Glutamatergic neuron (in vitro differentiated cells): ENCODE results near the gene RHOD. TPM values are rescaled to one million over a fixed set of nuclear protein-coding genes. Genes with fewer than 3 reads are reported as not detected.

Source experiments
- DNase-seq: peaks from one replicate; pipeline ENCODE4 v3.0.0; 2022
- H3K27ac Mint-ChIP-seq: one replicate; pipeline ENCODE4 v1.8.0; 2020; ENCODE audit warnings: mild to moderate bottlenecking, mixed read lengths, inconsistent platforms; ENCODE audit not compliant: unreplicated experiment
- H3K27me3 Mint-ChIP-seq: one replicate; pipeline ENCODE4 v1.8.0; 2020; ENCODE audit warnings: mild to moderate bottlenecking, moderate library complexity, mixed read lengths, inconsistent platforms; ENCODE audit not compliant: unreplicated experiment
- H3K36me3 Mint-ChIP-seq: one replicate; pipeline ENCODE4 v1.8.0; 2020; ENCODE audit warnings: mild to moderate bottlenecking, mixed read lengths, inconsistent platforms; ENCODE audit not compliant: unreplicated experiment
- H3K4me1 Mint-ChIP-seq: one replicate; pipeline ENCODE4 v1.8.0; 2020; ENCODE audit warnings: mild to moderate bottlenecking, low read depth, mixed read lengths, inconsistent platforms; ENCODE audit not compliant: unreplicated experiment
- H3K4me3 Mint-ChIP-seq: one replicate; pipeline ENCODE4 v1.8.0; 2020; ENCODE audit warnings: mild to moderate bottlenecking, mixed read lengths, inconsistent platforms; ENCODE audit not compliant: unreplicated experiment
- H3K9me3 Mint-ChIP-seq: one replicate; pipeline ENCODE4 v1.8.0; 2020; ENCODE audit warnings: mild to moderate bottlenecking, moderate library complexity, mixed read lengths, inconsistent platforms; ENCODE audit not compliant: unreplicated experiment
- CTCF ChIP-seq: fragments of 200-600 bp; sonication (generic); IDR thresholded peaks from one replicate; pipeline ENCODE4 v1.5.0; 2021; ENCODE audit not compliant: partially characterized antibody, unreplicated experiment
- total RNA-seq: library from RNA; stranded (reverse); fragmentation: NEBNext Ultra II Directional; extraction: Animal tissue kit (Norgen Biotek cat#: 25700); gene quantifications from one replicate; pipeline ENCODE4 v1.2.1, GENCODE V29; 2021; ENCODE audit not compliant: unreplicated experiment

RHOD gene
- total RNA-seq, 1 donor from 2014 or later = not detected

GRCh38 chr11:67048515-67049130 is 8.0 kb upstream of the RHOD start:
- Mint-ChIP-seq H3K4me1 (no peaks in the 10 kb centered on the region), H3K36me3 (no peaks in the 10 kb centered on the region), H3K4me3 (no peak overlapping the region), H3K9me3 (peaks cover 2% of the 10 kb centered on the region), H3K27me3 (peaks cover 10% of the 10 kb centered on the region), H3K27ac (no peak overlapping the region)
- no peak for DNase-seq
- no peak for TF ChIP-seq CTCF

DNA sequence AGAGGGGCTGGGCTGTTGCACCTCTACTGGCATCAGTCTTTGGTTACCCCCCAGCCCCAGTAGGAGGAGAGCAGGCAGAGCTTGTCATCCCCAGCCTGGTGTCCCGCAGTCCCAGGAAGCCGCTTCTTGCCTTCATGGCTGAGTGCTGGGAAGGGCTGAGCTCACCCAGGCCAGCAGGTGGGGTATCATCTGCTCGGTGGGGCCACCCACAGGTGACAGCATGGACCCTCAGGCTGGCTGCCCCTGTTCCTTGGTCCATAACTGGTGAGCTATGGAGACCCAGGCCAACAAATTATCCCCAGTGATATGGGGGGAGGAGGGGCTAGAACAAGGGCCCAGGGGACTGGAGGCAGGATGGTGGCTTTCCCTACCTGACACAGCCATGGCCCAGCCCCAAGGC is 6.5 kb upstream of the RHOD start:
- peaks cover 3% of the 10 kb centered on the region for H3K4me1 Mint-ChIP-seq
- no peak overlapping the region for H3K27ac Mint-ChIP-seq
- no peaks in the 10 kb centered on the region for H3K36me3 Mint-ChIP-seq
- H3K27me3 Mint-ChIP-seq = peaks cover 6% of the 10 kb centered on the region
- no peak for DNase-seq
- H3K9me3 Mint-ChIP-seq = peaks cover 4% of the 10 kb centered on the region
- TF ChIP-seq CTCF = no peak
- no peak overlapping the region for H3K4me3 Mint-ChIP-seq

DNA sequence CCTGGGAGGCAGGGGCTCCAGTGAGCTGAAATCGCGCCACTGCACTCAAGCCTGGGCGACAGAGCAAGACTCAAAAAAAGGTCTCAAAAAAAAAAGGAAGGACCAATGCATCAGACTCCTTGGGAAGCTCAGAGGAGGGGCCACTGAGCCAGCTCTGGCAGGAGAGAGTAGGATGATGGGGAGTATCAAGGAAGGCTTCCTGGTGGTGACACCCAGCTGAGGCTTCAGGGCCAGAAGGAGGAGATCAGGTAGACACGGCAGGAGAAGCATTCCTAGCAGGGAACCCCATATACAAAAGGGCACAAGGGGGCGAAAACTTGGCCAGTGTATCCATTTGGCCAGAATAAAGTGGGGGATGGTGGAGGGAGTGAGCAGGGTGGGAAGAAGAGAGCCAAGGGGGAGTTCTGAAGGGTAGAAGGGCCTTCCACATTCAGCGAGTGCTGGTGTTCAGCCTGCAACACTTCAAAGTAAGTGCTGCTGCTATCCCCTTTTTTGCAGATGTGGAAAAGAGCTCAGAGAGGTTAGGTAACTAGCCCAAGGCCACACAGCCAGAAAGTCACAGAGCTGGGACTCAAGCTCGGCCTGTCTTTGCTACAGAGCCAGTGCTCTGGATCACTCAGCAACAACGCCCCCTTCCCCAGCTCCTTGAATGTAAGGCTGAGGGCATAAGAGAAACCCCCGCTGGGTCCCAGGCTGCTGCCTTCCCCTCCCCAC is 5.3 kb upstream of the RHOD start:
- Mint-ChIP-seq H3K4me1 (peaks cover 4% of the 10 kb centered on the region), H3K36me3 (no peaks in the 10 kb centered on the region), H3K4me3 (no peak overlapping the region), H3K9me3 (peaks cover 3% of the 10 kb centered on the region), H3K27ac (no peak overlapping the region), H3K27me3 (peaks cover 5% of the 10 kb centered on the region)
- no peak for TF ChIP-seq CTCF
- no peak for DNase-seq

DNA sequence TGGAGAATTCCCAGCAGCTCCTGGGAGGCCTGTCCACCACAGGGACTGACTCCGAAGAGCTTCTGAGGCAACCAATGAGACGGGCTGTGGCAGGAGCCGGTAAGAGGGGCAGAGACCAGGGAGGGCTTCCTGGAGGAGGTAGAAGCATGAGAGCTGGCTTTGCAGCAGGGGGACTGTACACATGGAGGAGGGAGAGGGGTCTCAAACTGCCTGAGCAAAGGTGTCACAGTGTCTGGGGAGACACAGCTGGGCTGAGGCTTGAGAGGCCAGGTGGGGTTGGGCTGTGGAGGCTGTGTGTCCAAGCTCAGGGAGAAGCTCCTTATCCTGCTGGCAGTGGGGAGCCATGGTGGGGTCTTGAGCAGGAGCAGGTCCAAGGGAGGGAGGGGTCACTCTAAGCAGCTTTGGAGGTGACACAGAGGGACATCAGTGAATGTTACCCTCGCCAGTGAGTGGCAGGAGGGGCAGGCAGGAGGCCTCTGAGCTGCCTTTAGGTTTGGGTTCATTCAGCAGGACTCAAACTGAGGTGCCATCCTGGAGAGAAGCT is 4.6 kb upstream of the RHOD start:
- H3K27me3 Mint-ChIP-seq = peaks cover 4% of the 10 kb centered on the region
- no peak for DNase-seq
- H3K27ac Mint-ChIP-seq = no peak overlapping the region
- peaks cover 3% of the 10 kb centered on the region for H3K9me3 Mint-ChIP-seq
- H3K4me1 Mint-ChIP-seq = peaks cover 4% of the 10 kb centered on the region
- H3K36me3 Mint-ChIP-seq = no peaks in the 10 kb centered on the region
- TF ChIP-seq CTCF = no peak
- no peak overlapping the region for H3K4me3 Mint-ChIP-seq

- Mint-ChIP-seq H3K4me1 (peaks cover 4% of the 10 kb centered on the region), H3K9me3 (peaks cover 3% of the 10 kb centered on the region), H3K36me3 (no peaks in the 10 kb centered on the region), H3K27me3 (peaks cover 4% of the 10 kb centered on the region), H3K4me3 (no peak overlapping the region), H3K27ac (no peak overlapping the region)
- DNase-seq = no peak
- no peak for TF ChIP-seq CTCF
These were observed 3.8 kb upstream of the RHOD start for GRCh38 chr11:67052891-67053290.
